C4-2B (cell line): ENCODE measurements around the gene B3GNT9.

Source experiments
- CTCF ChIP-seq: fragments of 450-650 bp; conservative IDR thresholded peaks from 2 replicates; pipeline ENCODE4 v1.5.1; 2017; ENCODE audit warnings: mild to moderate bottlenecking
- ZFX ChIP-seq: fragments of 450-650 bp; IDR thresholded peaks from 2 replicates; pipeline ENCODE4 v1.6.1; 2017

GRCh38 chr16:67149276-67150046, 1.3 kb downstream of the B3GNT9 start:
- TF ChIP-seq CTCF (no peak), ZFX (no peak)
